OCI-LY3 (cell line): Measurements from ENCODE around the gene ILF3.
"Not testable (repeated sequence)": the region's sequence is repeated elsewhere in the genome, so short reads cannot be mapped to it uniquely, and the experiment has no call there.

ENCODE experiments used
- H2AFZ ChIP-seq: fragments of 200-600, 300-600 bp; shearing (Covaris generic); 2 replicates; pipeline ENCODE4 v1.6.0; 2014; ENCODE audit warnings: antibody characterized with exemption, low read depth, low read length
- H3K27ac ChIP-seq: fragments of 200-600, 300-600 bp; sonication (generic); 2 replicates; pipeline ENCODE4 v1.5.1; 2014; ENCODE audit warnings: mild to moderate bottlenecking, low read length, moderate library complexity, mixed read lengths
- H3K27me3 ChIP-seq: fragments of 200-600, 300-600 bp; sonication (generic); 2 replicates; pipeline ENCODE4 v1.6.1; 2014; ENCODE audit warnings: low read depth, low read length, mixed read lengths
- H3K36me3 ChIP-seq: fragments of 200-600, 300-600 bp; sonication (generic); replicated peaks from 2 replicates; pipeline ENCODE3; 2014; ENCODE audit warnings: low read depth, low read length, mixed read lengths
- H3K4me1 ChIP-seq: fragments of 300-600, 200-600 bp; sonication (generic); 2 replicates; pipeline ENCODE4 v1.6.1; 2014; ENCODE audit warnings: low read length, mixed read lengths
- H3K4me2 ChIP-seq: fragments of 200-600, 300-600 bp; sonication (generic); 2 replicates; pipeline ENCODE4 v1.6.1; 2014; ENCODE audit warnings: low read length, mixed read lengths
- H3K4me3 ChIP-seq: fragments of 300-600, 200-600 bp; sonication (generic); 2 replicates; pipeline ENCODE4 v1.5.1; 2014; ENCODE audit warnings: antibody characterized with exemption, mild to moderate bottlenecking, low read length, moderate library complexity
- H3K79me2 ChIP-seq: fragments of 300-600, 200-600 bp; shearing (Covaris generic); 2 replicates; pipeline ENCODE4 v1.6.1; 2014; ENCODE audit warnings: mild to moderate bottlenecking, low read length, mixed read lengths
- H3K9ac ChIP-seq: fragments of 300-600, 200-600 bp; shearing (Covaris generic); 2 replicates; pipeline ENCODE4 v1.6.0; 2014; ENCODE audit warnings: mild to moderate bottlenecking, low read length, moderate library complexity
- H3K9me3 ChIP-seq: fragments of 200-600, 300-600 bp; shearing (Covaris generic); 2 replicates; pipeline ENCODE4 v1.6.1; 2014; ENCODE audit warnings: low read length, mixed read lengths; ENCODE audit not compliant: insufficient read depth
- H4K20me1 ChIP-seq: fragments of 200-600, 300-600 bp; sonication (generic); 2 replicates; pipeline ENCODE4 v1.6.1; 2016; ENCODE audit warnings: low read length, mixed read lengths; ENCODE audit not compliant: insufficient read depth
- CTCF ChIP-seq: fragments of 200-600, 300-600 bp; sonication (generic); IDR thresholded peaks from 2 replicates; pipeline ENCODE4 v1.5.1; 2014; ENCODE audit warnings: antibody characterized with exemption, low read length, low read depth
- EZH2phosphoT487 ChIP-seq: fragments of 200-600 bp; shearing (Covaris generic); IDR thresholded peaks from 2 replicates; pipeline ENCODE4 v1.6.1; 2018; ENCODE audit warnings: antibody characterized with exemption, mixed run types, low read depth

ILF3 gene

GRCh38 chr19:10670182-10670581, 16.0 kb downstream of the ILF3 start:
- Histone ChIP-seq H3K4me1 (no peaks in the 10 kb centered on the region), H3K9ac (no peak overlapping the region), H3K27me3 (no peaks in the 10 kb centered on the region), H4K20me1 (peaks cover 88% of the 10 kb centered on the region), H3K4me3 (no peak overlapping the region), H3K36me3 (peaks cover 61% of the 10 kb centered on the region), H3K9me3 (no peaks in the 10 kb centered on the region), H3K4me2 (no peak overlapping the region), H3K27ac (no peak overlapping the region), H3K79me2 (peaks cover 99% of the 10 kb centered on the region), H2AFZ (no peak overlapping the region)
- no peak for TF ChIP-seq EZH2phosphoT487
- TF ChIP-seq CTCF, result no peak

GRCh38 chr19:10670876-10671804, 17.0 kb downstream of the ILF3 start:
- Histone ChIP-seq H3K4me3 (no peak overlapping the region), H3K9ac (no peak overlapping the region), H3K79me2 (peaks cover 99% of the 10 kb centered on the region), H3K4me1 (no peaks in the 10 kb centered on the region), H4K20me1 (peaks cover 83% of the 10 kb centered on the region), H3K4me2 (no peak overlapping the region), H2AFZ (no peak overlapping the region), H3K36me3 (peaks cover 64% of the 10 kb centered on the region), H3K9me3 (no peaks in the 10 kb centered on the region), H3K27me3 (no peaks in the 10 kb centered on the region), H3K27ac (no peak overlapping the region)
- no peak for TF ChIP-seq CTCF
- no peak for TF ChIP-seq EZH2phosphoT487

GRCh38 chr19:10671922-10672321, 17.8 kb downstream of the ILF3 start:
- H3K9me3 ChIP-seq, H3K4me1 ChIP-seq, H3K9ac ChIP-seq, H3K4me3 ChIP-seq, H3K27me3 ChIP-seq, H3K27ac ChIP-seq, H3K4me2 ChIP-seq, H2AFZ ChIP-seq: not testable (repeated sequence)
- Histone ChIP-seq H4K20me1 (peaks cover 78% of the 10 kb centered on the region), H3K79me2 (peaks cover 94% of the 10 kb centered on the region), H3K36me3 (peaks cover 59% of the 10 kb centered on the region)

- H2AFZ ChIP-seq, H3K9ac ChIP-seq, H3K27me3 ChIP-seq, H3K4me3 ChIP-seq, H3K4me1 ChIP-seq, H3K4me2 ChIP-seq, H3K9me3 ChIP-seq, H3K27ac ChIP-seq: not testable (repeated sequence)
- peaks cover 78% of the 10 kb centered on the region for H3K36me3 ChIP-seq
- H4K20me1 ChIP-seq, result peaks cover 66% of the 10 kb centered on the region
- peaks cover 90% of the 10 kb centered on the region for H3K79me2 ChIP-seq
These were observed 21.1 kb downstream of the ILF3 start for GRCh38 chr19:10675214-10675613.

GRCh38 chr19:10677751-10678150, 23.6 kb downstream of the ILF3 start:
- Histone ChIP-seq H3K4me1 (no peaks in the 10 kb centered on the region), H3K9me3 (no peaks in the 10 kb centered on the region), H3K4me3 (no peak overlapping the region), H2AFZ (no peak overlapping the region), H3K27ac (no peak overlapping the region), H3K9ac (no peak overlapping the region), H3K79me2 (peaks cover 87% of the 10 kb centered on the region), H3K4me2 (no peak overlapping the region), H3K36me3 (peaks cover 83% of the 10 kb centered on the region), H3K27me3 (no peaks in the 10 kb centered on the region), H4K20me1 (peaks cover 53% of the 10 kb centered on the region)
- no peak for TF ChIP-seq EZH2phosphoT487
- no peak for TF ChIP-seq CTCF
